NCI-H2107 (cell line): ENCODE measurements around the gene GSN.

Experiments
- DNase-seq: peaks from one replicate; lab custom pipeline; 2025; lab: John Stamatoyannopoulos, UW

GSN gene

DNA sequence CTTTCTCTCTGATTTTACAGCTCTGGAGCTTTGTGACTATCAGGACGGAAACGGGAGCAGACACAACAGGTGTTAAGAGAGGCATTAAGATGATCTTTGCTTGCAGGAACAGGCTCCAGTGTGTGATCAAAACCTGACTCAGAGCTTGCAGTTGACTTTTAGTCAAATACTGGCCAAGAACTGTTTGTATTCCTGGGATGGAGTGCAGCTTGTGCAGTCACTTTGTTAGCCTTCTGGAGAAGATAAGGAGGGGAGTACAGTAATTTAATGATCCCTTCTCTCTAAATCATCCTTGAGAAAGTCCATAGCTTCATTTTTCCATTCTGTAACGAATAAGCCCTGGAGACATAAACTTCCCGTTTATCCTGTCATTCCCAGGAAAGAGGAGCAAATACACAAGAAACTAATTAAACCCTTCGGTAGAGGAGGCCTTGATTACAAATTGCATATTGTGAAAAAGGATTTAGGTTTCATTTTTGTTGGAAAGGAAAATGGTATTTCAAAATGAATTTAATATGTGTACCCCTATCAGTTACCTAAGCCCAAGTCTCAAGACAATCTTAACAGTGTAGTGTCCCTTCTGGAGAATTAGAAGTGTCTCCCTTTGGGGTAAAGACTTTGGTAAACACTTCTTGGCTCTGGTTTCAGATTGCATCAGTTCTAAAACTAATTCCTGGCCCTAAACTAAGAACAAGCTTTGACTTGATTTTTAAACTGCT is 105.2 kb downstream of the GSN start:
- DNase-seq = no peak

DNA sequence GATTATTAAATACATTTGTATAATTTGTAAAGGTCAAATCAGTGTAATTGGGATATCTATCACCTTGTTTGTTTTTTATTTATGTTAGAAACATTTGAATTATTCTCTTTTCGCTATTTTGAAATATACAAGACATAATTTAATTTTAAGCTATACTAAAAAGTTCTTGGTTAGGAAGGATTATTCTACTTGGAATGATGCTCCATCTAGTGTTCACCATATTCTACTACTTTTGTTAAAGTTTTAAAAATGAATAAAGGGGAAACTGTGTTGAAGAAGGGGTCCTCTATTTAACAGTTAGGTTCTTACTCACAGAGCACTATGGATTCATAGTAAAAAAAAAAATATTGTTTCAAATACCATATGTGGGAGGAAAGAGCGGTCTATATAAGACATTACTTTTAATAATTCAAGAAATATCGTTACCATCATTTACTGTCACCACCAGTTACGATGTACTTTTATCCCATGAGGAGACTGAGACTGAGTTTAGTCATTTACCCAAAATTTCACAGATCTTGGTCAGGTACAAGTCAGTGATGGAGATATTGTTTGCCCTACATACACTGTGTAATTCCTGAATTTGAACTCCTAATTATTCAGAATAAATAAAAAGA is 108.4 kb downstream of the GSN start:
- no peak for DNase-seq

DNA sequence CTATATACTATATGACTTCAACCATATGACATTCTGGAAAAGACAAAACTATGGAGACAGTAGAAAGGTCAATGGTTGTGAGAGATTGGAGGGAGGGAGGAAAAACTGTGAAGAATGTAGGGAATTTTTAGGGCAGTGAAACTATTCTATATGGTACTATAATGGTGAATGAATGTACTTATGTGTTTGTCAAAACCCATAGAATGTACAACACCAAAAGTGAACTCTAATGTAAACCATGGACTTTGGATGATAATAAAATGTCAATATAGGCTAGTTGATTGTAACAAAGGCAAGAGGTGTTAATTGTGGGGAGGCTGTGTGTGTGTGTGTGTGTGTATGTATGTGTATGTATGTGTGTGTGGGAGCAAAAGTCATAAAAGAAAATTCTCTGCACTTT is 112.9 kb downstream of the GSN start:
- no peak for DNase-seq
